GM21447 (cell line): ENCODE results near the gene B3GNT3.

Source experiments
- ATAC-seq: cut with Tn5 transposase; IDR thresholded peaks from one replicate; pipeline ENCODE4 v1.9.1; 2021; ENCODE audit not compliant: unreplicated experiment

The B3GNT3 gene

DNA sequence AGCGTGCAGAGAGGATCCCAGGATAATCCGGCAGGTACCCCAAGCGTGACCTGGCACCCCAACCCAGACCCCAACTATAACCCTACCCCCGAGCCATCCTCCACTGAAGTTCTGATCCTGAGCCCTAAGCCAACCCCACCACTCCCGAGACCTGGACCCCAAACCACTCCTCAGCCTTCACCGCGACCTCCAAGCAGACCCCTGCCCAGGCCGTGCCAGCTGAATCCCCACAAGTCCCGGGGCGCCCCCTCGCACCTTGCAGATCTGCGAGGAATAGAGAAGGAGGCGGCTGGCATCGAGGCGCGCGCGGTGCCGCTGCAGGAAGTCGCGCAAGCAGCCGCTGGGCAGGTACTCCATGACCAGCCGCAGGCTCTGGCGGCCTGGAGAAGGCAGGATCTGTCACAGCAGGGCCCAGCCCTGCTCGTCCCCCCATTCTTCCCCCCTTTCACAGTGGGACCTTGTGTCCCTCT, 36.5 kb downstream of the B3GNT3 start:
- no peak for ATAC-seq

- ATAC-seq = no peak
Measured at GRCh38 chr19:17832443-17833208, 37.7 kb downstream of the B3GNT3 start.

GRCh38 chr19:17834350-17835181, 39.6 kb downstream of the B3GNT3 start:
- ATAC-seq = no peak

DNA sequence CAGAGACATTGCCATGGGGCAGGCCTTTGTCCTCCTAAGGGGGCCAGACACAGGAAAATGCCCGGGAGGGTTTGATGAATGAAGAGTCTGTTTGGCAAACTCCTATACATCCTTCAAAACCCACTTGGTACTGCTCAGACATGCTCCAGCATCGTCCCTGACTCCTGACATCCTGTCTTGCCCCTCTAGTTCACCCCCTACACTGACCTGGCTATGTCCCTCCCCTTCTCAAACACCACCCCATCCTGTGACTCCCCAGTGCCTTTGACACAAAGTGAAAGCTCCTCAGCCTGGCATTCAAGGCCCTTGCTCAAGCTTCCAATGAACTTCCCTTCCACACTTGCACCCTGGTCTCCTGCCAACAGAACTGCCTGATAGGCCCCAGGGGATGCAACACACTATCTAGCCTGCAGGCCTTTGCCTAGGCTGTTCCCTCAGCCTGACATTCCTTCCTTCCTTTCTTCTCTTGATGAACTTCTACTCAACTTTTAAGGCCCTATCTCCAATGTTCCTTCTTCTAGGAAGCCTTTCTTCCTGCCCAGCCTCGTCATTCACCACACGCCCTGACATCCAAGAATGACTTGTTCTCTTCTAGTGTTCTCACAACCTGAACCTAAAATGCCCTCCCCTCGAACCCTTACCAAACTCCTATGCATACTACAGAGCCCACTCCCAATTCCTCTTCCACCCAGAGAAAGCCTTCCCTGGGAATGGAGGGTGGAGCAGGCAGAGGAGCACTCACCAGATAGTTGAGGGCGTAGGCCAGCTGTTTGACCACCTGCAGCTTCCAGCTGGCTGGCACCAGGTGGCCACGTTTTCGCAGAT, 40.5 kb downstream of the B3GNT3 start:
- no peak for ATAC-seq

- ATAC-seq = no peak
Measured at GRCh38 chr19:17836530-17836929, 41.6 kb downstream of the B3GNT3 start.

GRCh38 chr19:17837972-17838371, 43.0 kb downstream of the B3GNT3 start:
- ATAC-seq = no peak

DNA sequence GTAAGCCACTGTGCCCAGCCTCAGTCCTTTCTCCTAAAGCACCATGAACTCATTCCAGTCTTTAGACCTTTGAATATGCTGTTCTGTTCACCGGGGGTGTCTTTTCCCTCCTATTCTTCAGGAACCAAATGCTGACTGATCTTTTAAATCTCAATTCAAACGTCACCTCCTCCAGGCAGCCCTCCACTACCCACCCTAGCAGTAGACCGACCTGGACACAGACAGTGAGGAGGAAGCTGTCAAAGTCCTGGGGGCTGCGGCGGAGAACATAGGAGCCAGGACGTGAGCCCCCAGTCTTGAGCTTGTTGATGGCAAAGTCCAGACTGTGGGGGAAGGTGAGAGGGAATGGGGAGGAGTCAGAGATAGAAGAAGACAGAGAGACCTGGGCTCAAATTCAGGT, 45.1 kb downstream of the B3GNT3 start:
- ATAC-seq = no peak

GRCh38 chr19:17841371-17841809, 46.5 kb downstream of the B3GNT3 start:
- ATAC-seq = no peak

GRCh38 chr19:17841810-17842662, 47.1 kb downstream of the B3GNT3 start:
- ATAC-seq = no peak

- ATAC-seq = no peak
Measured at GRCh38 chr19:17842663-17843291, 47.8 kb downstream of the B3GNT3 start.

GRCh38 chr19:17843292-17843827, 48.4 kb downstream of the B3GNT3 start:
- no peak for ATAC-seq

DNA sequence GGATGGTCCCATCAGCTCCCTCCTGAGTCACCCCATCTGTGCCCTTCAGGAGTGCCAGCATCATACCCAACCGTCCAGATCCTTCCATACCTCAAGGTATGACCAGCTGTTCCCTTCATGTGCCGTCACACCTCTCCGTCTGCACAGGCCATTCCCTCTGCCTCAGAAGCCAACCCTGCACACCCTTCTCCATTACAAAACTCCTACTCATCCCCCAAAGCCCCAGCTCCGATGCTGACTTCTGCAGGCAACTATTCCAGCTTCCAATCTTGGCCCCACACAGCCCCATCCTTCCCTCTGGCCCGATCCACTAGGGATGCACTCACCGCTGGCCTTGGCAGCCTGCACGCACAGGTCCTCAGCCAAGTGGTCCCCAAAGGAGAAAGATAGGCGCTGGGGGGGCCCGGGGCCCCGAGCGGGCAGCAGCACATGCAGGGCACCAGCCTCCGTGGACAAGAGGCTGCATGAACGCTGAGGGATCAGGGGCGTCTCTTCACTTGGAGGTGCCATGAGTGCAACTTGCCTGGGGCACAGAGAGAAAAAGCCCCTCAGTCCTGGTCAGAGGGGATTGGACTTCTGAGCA, 49.1 kb downstream of the B3GNT3 start:
- no peak for ATAC-seq

- ATAC-seq = no peak
Measured at GRCh38 chr19:17846146-17846545, 51.2 kb downstream of the B3GNT3 start.

GRCh38 chr19:17847538-17848366, 52.8 kb downstream of the B3GNT3 start, which contains the start of gene JAK3:
JAK3 (minus strand) TSS chr19:17847982; CDS start chr19:17844417, 3,565 bp downstream.
- ATAC-seq = peak; percentile 64

- no peak for ATAC-seq
Measured at GRCh38 chr19:17848595-17849292, 53.8 kb downstream of the B3GNT3 start.

- ATAC-seq = no peak
Measured at GRCh38 chr19:17854061-17854460, 59.1 kb downstream of the B3GNT3 start.
